Spleen (tissue), 7 donors: Measurements from ENCODE around the gene YTHDF1.

Source experiments
- POLR2A ChIP-seq, 3 donors: fragments of 450-650 bp; IDR thresholded peaks; one replicate each; pipeline ENCODE4 v1.5.1; 2017; ENCODE audit warnings: antibody characterized with exemption in 3 of 3, mild to moderate bottlenecking in 1 of 3
- TF ChIP-seq, protein P1 (sequence below), 11 experiments: fragments of 200-600 bp in 7 of 11; fragments of 450-650 bp in 4 of 11; sonication (generic) in 4 of 11; IDR thresholded peaks in 8 of 11; conservative IDR thresholded peaks in 3 of 11; 1 replicate in 7 of 11; 2 replicates in 4 of 11; pipeline versions ENCODE4 v1.4.0 to v1.8.0; 2016 to 2021; ENCODE audit warnings: antibody characterized with exemption in 11 of 11, inconsistent platforms in 4 of 11, mild to moderate bottlenecking in 1 of 11
- donor health status: DM: no; HTN: no; CAD: no; lungs with moderate emphysema.
- donor health status: DM: no; HTN: no; CAD: no.
- donor health status: DM: no; HTN: no; CAD: no.

DNA sequence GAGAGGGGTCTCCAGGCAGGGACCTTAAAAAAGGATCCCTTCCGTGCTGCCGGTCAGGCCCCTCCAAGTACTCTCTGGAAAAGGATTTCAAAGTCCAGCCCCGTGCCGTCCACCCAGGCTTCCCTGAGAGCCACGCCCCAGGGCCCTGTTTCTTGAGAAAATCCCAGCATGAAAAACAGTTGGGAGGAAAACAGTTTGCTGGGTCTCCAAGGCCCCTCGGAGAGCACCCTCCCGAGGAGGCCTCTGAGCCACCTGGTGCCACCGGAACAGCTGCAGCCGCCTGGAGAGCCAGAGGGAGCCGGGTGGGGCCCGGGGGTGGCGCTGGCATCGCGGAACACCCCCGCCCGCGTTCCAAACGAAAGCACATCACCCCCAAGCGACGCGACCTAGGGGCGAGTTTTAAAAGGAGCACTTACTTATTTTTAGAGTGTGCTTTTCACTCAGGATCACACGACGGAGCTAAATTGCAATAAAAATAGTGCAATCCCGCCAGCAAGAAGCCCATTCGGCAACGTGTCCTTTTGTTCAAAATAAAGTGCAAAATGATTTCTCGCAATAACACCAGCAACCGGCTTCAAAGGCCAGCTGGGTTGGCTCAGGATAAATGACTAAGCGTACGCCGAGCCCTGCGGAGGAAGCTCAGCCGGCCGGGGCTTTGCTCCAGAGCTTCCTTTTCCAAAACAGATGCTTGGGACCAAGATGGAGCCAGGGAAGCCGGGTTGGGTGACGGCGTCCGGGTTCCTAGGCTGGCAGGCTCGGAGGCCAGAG is 64.2 kb downstream of the YTHDF1 start:
- TF ChIP-seq, protein P1, sequence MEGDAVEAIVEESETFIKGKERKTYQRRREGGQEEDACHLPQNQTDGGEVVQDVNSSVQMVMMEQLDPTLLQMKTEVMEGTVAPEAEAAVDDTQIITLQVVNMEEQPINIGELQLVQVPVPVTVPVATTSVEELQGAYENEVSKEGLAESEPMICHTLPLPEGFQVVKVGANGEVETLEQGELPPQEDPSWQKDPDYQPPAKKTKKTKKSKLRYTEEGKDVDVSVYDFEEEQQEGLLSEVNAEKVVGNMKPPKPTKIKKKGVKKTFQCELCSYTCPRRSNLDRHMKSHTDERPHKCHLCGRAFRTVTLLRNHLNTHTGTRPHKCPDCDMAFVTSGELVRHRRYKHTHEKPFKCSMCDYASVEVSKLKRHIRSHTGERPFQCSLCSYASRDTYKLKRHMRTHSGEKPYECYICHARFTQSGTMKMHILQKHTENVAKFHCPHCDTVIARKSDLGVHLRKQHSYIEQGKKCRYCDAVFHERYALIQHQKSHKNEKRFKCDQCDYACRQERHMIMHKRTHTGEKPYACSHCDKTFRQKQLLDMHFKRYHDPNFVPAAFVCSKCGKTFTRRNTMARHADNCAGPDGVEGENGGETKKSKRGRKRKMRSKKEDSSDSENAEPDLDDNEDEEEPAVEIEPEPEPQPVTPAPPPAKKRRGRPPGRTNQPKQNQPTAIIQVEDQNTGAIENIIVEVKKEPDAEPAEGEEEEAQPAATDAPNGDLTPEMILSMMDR (IDR thresholded peaks at IDR 0.05 in 8 of 11, conservative IDR thresholded peaks at IDR 0.05 in 3 of 11), result no peak
- no peak for TF ChIP-seq POLR2A (IDR thresholded peaks at IDR 0.05)
